NOMO-1 treated with dmso at 0.1 percent for 144 hours (cell line): ENCODE data around the gene LIPA.
A peak's percentile ranks its signal among the peaks of the same experiment; 100 is the strongest.
"Not testable (repeated sequence)": the region's sequence is repeated elsewhere in the genome, so short reads cannot be mapped to it uniquely, and the experiment has no call there.

Source experiments
- DNase-seq: peaks from one replicate; lab custom pipeline; 2025; ENCODE audit not compliant: unreplicated experiment; lab: John Stamatoyannopoulos, UW

The LIPA gene

DNA sequence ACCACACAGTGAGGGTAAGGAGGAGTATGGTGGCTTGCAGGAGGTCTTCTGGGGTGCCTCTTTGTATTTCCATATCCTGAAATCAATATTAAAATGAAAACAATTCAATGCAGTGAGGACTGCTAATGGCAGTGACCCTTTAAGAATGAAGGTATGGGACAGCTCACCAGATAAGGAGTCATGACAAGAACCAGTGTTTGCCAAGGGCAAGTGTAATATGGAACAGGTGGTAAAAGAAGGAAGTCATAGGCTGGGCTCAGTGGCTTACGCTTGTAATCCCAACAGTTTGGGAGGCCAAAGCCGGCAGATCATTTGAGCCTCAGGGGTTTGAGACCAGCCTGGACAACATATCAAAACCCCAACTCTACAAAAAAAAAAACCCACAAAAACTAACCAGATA is 20.0 kb upstream of the LIPA start:
- DNase-seq, result no peak

DNA sequence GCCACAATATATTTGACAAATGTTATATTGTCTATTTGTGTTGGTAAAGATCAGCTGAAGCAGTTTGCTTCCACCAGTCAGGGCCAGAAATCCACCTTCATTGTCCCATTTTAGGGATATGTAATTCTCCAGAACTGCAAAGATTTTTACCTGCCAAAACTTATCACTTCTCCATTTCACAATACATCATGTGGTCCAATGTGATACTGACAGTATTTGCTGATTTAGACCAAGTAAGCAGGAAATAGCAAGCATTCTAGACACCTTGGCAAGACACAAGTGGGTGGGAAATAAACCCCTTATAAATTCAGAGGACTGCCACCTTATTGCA is 18.5 kb upstream of the LIPA start:
- DNase-seq, result no peak

DNA sequence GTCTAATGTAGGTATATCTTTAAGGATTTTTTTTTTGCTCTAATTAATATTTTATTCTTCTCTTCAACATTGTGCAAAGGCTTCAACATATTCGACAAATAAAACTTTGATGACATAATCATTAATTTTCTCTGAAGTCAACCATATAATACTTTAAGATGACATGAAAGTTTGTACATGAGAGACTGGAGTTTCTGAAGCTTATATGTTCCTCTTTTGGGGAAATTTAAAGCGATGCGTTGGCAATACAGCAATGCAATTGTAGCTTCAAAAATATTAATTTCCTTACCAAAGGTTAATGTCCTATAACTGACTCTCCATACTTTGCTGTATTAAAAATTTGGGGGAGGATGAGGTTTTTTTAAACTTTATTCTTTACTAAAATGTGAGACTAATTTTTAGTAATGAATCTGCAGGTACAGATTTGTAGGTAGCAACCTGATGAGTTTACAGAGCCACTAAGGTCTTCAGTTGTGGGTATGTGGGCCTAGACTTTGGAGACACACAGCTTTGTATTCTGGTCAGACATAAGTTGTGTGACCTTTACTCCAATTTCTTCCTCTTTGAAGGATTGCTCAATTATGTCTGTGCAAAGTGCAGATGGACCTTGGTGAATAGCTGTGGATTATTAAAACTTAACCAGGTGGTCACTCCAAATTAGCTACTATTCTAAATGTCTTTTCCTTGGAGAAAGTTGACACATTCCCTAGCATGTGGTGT is 18.0 kb upstream of the LIPA start:
- DNase-seq, result no peak

DNA sequence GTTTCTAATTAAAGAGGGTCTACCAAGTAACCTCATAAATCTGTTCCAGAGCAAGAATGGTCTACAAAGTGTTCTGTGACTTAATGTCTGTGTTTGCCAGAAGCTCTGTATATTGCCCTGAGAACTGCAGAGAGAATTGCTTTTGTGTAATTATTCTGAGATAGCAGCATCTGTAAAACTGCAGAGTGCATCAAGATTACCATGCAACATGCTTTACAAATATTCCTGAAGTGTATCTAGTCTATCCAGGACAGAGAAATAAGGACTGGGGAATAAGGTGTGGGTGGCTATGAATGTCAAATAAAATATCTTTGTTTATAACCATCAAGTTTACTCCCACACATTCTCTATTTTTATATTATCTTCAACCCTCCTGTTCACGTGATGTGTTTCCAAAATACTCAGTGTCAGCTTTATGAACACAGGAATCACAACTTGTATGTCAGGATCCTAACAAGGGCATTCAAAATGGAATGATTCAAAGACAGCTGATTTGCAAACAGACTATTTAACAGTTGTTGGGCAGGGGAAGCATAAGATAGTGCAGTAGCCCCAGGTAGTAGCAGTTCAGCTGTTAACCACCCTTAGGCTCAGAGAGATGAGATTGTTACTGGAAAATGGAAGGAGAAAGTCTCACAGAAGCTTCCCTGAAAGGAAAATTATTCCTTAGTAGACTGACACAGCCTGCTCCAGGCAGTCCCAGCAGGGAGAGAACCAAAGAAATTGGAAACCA is 15.3 kb upstream of the LIPA start:
- no peak for DNase-seq

DNA sequence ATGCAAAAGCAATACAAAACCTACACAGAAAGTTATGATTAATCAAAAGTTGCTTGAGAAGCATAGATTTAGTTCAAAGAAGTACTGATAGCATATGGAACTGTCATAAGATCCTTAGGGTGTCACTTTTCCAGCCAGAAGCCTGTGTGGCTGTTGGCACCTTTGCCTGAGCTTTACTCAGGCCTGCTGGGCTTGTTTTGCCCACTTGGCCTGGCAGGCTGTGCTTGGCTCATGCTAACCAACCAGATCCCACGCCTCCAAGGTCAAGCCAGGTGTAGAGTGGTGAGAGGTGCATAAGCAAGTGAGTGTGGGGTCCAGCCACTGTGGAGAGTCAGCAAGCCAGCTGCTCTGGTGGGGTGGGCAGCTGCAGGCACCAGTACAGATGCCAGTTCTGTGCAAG is 12.0 kb upstream of the LIPA start:
- DNase-seq, result no peak

DNA sequence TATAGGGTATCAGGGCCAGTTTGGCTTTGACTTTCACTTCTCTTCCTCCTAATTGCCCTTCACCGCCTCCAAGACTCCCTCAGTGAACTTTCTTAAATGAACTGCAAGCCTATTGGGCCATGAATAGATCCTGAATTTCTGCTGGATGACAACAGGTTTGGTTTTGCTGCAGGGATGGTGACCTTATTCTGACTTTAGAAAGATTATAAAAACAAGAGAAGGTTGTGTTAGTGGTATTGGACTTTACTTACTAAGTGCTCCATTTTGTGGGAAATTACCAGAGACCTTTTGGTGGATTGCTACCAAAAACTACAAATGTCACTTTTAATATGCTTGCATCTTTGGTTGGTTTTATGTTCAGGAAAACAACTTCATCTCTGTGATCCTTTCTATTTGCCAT is 11.5 kb upstream of the LIPA start:
- DNase-seq, result no peak

DNA sequence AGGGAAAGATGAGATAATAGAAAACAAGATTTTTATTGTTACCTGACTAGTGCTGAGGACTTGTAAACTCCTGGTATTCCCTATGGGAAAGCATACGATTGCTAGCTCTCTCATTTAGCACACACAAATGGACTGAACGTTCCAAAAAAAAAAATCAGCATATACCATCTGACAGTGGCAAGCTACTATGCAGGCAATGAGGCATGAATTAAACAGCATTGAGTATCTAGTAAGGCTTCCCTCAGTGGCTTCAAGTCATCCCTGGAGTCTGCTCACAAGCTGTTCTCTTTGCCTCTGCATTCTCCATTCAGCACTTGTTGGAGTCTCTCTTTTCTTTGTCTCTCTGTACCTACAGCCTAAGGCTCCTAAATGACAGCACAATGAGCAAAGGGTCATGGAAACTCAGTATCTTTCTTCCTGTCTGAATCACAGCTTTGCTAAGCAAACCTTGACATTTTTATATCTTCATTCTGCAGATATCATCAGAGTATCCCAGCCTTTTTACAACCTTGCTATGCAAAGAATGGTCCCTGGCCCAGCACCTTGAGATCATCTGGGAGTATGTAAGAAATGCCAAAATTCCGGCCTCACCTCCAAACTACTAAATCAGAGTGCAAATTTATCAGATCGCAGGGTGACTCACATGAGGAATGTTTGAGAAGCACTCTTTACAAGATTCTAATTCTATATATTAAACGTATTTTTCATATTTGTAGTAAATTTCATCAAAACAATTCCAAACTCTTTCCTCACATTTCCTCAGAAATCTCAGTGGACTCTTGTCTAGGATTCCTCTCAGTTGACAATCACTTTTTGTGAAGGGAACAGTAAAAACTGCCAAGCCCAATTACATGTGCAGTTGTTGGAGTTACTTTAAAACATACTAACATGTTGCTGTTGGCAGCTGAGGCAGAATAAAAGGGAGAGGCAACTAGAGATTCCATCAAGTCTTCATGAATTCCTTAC is 10.8 kb upstream of the LIPA start:
- no peak for DNase-seq

DNA sequence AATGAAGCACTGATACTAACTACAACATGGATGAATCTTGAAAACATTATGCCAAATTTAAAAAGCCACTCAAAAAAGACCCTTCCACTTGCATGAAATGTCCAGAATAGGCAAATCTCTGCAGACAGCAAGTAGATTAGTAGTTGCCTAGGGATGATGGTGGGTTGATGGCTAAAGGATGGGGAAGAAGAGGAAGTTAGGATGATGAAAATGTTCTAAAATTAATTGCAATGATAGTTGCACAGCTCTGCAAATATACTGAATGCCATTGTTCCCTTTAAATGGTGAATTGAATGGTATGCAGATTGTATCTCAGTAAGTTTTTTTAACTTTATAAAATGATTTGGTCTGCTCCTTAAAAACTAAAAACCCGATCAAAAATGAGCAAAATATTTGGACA is 7.3 kb upstream of the LIPA start:
- peak; percentile 4 for DNase-seq

DNA sequence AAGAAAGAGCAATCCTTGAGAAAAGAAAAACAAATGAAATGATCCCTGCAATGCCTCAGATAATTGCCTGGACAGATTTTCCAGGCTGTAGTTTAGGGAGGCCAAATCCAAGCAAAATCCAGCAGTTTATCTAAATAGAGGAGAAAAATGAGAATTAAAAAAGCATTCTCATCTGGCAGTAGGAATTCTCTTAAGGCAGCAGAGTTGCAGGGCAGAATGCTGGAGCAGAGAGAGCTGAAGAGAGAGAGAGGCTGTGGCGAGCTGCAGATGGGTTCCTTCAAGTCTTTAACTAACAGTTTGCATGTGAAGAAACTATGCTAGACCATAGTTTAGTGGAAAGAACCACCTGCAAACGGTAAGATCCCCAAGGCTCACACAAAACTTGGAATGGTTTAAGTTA is 6.0 kb upstream of the LIPA start:
- no peak for DNase-seq

DNA sequence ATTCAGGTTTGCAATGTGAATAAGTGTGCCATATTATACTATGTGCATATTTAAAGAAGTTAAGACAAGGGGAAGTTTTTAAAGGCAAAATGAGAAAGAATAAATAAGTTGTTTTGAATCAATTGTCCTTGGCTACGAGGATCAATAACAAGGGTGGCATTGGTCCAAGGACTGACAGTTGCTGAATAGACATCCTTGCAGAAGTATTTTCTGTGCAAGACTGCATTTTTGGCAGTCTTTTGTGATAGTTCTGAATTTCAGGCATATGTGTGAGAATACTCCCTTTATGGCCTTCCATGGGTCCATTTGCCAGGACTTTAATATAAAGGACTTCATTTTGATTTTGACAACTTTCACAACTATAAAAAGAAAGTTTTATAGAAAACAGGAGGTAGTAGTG is 5.4 kb upstream of the LIPA start:
- DNase-seq, result no peak

DNA sequence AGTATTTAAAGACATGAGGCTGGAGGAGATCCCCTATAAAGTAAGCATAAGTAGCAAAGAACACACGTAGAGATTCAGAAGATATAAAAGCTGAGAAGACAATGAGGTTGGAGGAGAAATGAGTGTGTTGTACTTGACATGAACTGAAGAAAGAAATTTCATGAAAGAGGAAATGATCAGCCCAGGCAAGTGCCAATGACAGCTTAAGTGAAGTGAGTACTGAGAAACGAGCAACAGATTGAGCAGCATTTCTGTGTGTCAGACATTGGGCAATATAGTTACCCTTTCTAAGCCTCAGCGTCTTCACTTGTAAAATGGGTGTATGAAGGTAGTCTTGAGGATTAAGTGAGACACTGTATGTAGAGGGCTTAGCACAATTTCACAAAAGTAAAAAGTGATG is 4.8 kb upstream of the LIPA start:
- peak; percentile 44 for DNase-seq

DNA sequence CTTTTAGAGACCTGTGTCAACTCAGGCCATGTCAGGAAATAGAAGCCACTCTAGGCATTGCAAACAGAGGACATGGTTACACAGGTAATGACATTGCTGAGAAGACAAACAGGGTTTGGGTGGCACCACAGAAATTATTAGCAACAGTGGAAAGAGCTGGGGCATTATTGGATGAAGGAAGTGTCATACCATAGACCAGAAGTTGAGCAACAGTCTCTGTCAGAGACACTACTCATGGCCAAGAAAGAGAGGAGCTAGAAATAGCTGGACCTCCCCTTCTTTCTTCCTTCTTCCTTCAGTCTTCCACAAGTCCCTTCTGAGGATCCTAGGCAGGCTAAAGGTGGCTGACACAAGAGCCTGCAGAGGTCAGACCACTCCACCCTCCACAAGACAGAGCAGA is 4.2 kb upstream of the LIPA start:
- DNase-seq, result peak; percentile 28

DNA sequence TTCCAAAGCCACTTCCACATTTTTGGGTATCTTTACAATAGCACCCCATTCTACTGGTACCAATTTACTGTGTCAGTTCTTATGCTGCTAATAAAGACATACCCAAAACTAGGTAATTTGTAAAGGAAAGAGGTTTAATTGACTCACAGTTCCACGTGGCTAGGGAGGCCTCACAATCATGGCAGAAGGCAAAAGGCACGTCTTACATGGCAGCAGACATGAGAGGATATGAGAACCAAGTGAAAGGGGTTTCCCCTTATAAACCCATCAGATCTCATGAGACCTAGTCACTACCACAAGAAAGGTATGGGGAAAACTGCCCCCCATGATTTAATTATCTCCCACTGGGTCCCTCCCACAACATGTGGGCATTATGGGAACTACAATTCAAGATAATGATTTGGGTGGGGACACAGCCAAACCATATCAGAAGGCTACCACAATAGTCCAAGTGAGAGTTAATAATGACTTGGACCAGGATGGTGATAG is 3.6 kb upstream of the LIPA start:
- not testable (repeated sequence) for DNase-seq

DNA sequence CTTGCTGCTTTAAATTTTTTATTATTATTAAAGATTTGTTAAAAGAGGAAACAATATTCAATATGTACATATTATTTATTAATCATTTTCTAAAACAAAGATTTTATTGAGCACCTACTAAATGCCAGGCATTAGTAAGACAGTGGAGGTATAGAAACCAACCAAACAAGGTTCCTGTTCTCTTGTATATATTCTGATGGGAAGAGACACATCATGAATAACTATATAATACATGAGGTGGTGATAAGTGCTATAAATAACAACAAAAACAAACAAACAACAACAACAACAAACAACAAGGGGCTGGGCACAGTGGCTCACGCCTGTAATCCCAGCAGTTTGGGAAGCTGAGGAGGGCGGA is 630 bp upstream of the LIPA start:
- DNase-seq, result no peak

DNA sequence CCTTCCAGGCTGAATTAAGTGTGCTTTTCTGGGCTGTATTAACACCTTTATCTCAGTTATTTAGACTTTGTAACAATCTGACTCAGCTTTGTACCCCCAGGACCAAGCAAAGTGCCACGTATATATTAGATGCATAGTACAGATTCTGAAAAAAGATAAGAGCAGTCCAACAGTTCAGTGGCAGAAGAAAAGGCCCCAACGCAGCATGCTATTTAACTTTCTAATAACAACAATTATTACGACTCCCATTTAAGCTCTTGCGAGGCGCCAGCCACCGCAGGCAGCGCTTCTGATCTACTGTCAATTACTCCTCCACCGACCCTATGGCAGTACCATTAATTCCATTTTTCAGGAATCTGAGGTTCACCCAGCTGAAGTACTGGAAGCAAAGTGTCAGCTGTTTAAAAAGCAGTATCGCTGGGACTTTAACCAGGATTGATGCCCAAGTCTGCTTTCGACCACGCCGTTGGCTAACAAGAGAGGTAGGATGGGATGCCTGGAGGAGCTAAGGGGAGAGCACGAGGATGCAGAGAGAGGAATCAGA is 638 bp downstream of the LIPA start:
- no peak for DNase-seq

DNA sequence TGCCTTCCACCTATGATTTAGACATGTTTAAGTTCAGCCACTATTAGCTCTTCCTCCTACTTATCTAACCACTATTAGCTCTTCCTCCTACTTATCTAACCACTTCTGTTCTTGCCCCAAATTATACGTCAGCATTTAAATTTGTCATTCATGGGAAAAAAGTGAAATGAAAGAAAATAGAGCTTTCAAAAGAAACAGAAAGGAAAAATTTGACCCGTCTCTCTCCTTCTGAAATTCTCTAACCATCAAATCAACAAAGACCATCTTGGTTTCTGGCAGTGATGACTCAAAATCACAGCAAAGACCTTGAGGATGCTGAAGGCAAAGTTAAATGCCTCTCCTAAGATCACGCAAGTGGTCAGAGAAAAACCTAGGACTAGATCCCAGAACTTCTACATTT is 2.6 kb downstream of the LIPA start:
- DNase-seq, result no peak

DNA sequence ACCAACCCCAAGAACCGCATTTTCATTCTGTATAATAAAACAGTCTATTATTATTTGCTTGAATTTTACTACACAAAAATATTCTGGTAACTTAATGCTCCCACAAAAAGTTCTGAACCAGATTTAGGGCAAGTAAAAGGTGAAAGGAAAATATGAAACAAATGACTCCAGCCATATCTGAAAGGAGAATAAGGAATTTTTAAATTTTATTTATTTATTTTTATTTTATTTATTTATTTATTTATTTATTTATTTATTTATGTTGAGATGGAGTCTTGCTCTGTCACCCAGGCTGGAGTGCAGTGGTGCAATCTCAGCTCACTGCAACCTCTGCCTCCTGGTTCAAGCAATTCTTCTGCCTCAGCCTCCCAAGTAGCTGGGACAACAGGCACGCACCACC is 4.0 kb downstream of the LIPA start:
- not testable (repeated sequence) for DNase-seq

DNA sequence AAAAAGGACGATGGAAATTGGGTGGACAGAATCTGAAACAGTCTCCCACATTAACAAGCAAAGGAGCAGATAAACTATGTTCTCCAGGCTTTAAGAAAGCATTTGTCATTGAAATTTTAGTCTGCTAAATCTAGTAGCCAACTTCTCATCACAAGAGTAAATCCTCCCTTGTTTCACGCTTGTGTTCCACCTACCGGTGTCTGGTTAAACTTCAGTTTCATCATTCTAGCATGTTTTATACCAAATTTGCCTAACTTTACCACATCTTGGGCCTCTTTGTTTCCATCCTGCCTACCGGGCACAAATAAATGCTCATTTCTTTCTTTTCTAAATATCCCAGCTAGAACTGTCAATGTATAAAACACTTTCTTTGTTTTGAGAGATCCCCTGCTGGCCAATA is 5.8 kb downstream of the LIPA start:
- no peak for DNase-seq

DNA sequence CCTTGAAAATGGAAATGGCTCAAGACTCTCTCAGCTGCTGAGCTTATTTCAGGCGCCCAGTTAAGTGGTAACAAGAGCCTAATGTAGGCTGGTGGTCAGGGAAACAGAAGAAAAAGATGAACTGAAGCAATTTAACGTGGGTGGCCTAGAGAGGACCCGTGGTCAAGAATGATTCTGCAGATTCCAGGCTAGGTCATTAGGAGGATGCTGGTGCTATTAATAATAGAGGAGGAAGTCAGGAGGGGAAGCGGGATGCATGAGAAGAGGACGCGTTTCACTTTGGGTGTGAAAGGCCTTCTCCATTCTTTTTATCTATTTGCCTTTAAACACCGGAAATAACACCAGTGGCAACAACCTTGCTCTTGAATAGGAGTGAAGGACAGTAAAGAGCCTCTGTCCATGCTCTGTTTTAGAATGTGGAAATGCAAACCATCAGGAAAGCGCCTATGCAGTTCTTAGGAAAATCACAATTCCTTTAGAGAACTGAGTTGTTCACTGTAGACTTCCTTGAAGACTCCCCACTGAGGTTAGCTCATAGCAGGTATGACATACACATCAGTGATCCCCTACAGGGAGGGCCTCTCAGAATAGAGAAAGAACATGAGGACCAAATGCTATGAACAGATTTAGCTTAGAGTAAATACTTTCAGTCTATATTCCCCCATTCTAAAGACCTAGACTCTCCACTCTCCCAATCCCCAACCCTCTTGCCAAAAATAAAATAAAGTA is 8.6 kb downstream of the LIPA start:
- DNase-seq, result no peak

DNA sequence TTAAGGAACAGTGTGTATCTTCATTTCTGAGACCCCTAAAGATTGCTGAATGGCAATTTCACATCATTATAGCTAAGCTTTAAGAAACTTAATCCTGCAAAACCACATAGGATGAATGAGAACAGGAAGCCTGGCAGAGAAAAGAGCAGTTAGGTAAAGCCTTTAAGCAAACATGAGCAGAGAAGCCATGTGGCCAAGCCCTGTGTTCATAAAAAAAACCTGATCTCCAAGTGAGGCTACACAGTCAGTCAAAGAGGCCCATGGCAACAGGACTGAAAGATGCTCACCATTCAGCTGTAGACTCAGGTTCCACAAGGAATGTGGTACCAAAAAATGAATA is 9.3 kb downstream of the LIPA start:
- no peak for DNase-seq
